Right forelimb (tissue), 1 donor: ENCODE data around the gene MGLL.

Source experiments
- DNase-seq: peaks from one replicate; pipeline ENCODE4 v3.0.0-alpha.2; 2018

Gene MGLL

DNA sequence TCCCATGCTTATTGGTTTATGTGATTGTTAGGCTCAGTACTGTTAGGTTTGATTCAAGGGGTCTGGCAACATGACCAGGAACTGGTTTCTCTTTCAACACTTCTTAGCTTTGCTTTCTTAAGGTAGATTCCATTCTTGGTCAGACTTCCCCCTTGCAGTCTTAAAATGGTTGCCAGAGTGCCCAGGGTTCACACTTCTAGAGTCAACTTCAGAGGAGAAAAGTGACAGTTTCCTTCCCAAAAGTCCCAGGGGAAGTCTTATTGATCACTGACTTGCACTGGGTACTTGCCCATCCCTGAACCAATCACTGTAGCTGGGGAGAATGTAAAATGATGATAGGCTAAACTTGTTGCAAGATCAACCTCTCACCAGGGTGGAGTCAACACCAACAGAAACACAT lies 14.1 kb downstream of the MGLL start:
- DNase-seq = no peak

DNA sequence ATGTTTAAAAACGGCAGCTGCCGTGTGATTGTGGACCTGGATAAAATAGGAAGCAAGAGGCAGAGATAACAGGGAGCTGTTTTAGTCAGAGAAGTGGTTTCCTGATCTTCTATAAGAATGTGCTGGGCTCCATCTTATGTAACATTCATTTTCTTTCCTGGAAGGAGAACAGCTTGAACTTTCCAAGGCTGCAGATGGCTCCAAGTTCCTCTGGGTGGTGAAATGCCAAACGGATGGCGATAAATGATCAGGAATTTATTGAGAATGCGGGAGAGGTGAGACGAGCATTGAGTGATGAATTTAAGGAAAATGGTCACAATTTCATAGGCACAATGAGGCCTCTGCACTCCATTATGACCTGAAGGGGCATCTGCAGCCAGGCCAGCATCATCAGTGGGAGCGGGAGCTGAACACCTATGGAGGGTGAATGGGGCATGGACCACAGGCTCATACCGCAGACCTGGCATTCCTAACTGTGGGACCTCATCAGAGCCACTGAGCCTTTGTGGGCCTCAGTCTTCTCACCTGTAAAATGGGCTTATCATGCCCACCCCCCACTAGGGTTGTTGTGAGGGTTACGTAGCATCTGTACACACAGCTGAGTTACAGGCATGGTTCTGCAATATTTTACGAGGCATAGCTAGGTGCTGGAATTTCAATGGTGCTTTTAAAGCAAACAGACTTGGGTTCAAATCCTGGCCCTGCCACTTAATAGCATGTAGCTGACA lies 17.1 kb downstream of the MGLL start:
- DNase-seq = peak; percentile 42

DNA sequence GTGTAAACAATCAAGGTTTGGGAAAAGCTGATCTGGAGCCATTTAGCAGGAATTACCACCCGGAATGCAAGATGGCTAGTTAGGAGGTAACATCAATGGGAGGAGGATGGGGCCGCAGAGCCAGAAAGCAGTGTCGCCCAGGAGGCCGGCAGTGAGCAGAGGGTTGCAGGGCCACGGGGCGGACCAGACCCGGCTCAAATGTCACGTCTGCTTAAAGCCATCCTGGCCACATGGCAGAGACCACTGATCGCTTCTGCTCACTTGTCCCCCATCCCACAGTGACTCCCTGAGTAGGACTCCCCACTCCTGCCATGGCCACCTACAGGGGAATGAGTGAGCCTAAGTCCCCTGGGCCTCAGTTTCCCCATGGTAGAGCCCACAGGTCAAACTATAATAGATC lies 18.2 kb downstream of the MGLL start:
- no peak for DNase-seq

DNA sequence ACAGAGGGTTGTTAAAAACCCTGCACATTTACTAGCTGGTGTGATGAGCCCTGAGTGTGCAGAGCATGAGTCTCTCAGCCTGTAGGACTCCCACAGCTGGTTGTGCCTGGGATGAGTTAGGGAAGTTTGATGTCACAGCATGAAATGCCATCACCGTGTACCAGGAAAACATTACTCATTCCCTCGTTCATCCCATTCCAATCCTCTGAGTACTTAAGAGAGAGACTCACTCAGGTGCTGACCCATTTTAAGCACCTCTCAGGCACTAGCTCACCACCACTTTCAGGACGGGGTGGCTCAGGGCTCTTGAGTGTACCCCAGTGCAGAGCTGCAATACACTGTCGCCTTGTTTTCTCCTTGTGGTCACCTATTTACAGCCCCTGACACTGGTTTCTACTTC lies 18.7 kb downstream of the MGLL start:
- no peak for DNase-seq

DNA sequence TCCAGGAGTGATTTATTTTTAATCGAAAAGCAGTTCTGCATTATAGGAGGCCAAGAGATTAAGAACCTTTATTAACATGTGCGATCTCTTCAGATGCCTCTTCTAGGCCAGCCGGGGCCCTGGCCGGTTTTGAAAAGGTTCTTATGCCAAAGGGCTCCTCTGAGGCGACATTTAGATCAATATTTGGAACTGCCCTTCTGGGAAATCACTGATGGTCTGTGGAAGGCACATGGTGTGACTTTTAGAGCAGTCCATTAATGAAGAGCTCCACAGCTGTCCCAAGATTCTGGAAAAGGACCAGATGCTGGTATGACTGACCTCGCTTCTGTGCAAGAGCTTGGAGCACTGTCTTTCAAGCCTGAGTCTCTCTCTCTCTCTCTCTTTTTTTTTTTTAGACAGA lies 19.7 kb downstream of the MGLL start:
- no peak for DNase-seq

DNA sequence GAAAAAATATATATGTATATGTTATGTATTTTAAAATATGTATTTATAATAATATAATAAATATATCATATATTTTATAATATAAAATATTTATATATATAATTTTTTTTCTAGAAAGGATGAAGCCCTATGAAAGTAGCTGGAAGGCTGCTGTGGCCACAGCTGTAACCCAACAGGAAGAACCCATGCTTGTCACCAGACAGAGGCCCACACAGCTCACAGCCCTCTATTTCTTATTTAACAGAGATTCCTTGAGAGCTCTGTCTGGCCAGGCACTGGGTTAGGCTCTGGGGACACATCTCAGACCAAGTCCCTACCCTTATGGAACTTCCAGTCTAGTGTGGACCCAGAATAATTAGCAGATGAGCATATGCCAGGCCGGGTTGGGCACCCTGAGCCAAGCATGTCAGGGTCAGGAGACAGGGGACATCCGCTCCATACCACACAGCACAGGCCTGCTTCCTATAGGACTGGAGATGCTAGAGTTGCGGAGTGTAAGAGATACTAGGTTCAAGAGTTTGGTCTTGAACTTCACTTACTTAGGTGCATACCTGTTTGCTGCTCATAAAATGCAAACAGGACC lies 20.5 kb downstream of the MGLL start:
- DNase-seq = no peak

DNA sequence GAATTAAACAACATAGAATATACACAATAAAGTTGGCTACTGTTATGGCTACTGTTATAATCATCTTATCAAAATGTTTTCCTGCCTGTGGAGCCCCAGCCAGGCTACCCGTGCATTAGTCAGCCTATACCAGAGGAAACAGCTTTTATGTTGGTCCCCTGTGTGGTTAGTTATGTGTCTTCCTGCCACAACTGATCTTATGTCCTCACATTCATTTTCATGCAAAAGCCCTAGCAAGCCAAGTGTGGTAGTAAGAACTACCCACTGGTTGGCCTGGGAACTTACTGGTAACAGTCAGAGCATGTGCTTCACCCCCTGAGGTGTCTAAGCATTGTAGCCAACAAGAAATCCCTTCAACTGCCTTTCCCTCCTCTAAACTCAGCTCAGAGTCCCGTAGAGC lies 21.8 kb downstream of the MGLL start:
- DNase-seq = no peak

DNA sequence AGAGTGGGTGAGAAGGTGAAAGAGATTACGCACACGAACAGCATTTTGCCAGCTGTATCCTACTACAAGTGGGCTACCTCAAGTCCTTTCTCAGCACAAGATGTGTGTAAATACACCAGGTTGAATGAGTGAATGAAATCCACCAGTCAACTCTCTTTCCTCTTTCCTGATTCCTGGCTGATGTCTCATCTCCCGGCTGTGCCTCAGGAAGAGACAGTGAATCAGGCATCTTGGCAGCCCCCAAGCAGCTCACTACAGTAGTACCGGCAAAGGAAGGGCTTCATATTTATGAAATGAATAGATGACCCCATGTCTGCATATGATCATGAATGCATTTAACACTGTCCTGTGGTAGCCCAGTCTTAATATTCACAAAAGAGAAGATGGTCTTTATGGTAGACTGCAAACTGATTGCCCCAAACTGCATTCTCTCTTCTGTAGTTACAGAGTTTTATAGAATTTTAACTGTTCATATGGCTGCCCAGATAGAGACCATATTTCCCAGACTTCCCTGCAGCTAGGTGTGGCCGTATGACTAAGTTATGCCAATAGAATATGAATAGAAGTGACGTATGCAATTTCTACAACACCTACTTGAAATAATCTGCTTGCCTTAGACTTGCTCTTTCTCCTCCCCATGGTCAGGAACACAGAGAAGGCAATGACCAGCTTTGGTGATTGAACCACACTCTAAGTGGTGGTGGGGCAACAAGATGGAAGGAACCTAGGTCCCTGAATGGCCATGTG lies 22.7 kb downstream of the MGLL start:
- no peak for DNase-seq

DNA sequence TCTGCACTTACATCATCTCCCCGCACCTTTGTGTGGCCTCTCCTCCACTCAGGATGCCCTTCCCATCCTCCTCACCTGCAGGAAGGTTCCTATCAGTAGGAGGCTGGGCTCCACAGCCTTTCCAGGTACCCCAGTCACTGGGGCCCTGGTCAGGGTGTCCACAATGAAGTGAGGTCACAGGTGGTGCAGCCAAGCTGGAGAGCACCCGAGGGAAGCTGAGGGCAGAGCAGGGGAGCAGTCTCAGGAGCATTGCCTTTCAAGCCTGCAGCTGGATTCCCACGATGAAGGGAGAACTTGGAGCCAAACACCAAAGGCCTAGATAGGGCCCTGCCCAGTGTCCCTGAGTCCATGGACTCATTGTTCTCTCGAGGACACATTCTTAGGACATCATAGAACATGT lies 23.6 kb downstream of the MGLL start:
- DNase-seq = no peak

DNA sequence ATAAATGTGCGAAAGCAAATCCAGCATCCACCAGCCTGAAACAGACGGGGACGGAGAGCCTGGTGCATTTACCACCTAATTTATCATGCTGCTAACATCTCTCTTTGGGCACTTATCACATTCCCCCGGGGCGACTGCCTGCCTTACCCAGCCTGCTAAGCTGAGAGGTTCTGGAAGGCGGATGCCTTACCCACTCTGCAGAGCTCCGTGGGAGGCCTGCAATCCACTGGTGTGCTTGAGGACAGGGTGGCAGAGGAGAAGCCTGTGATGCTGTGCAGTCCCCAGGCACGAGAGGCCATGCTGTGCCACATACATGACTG lies 25.5 kb downstream of the MGLL start:
- no peak for DNase-seq

DNA sequence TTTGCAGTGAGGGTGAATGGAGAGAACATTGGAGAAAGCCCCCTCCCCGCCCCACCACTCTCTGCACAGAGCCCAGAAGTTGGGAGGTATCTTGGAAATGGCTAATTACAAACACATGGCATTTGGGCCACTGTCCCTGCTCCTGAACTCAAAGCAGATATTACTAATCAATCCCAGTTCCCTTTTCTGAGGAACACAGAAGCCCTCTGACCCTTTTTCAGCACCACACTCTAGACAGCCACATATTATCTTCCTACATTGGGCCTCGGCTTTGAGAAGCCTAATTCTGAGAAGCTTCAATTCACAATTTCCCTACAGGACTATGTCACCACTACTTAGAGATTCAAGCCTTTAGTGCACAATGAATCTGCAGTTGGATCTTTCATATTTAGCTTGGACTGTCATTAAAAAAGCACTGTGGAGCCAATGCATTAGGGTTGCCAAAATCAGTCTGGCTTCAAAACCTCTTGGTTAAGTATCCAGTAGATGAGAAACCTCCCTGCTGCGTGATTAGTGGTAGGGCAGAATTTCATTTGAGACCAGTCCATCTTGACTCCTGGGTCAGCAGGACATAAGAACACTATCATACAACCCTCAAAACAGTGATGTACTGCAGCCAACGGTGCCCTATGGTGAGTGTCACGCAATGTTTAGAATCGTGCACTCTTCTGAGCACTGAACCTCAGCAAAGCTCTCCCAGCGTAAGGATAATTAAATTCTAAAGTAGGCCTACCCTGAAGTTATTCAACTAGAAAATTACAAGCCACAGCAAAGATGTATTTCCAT lies 26.1 kb downstream of the MGLL start:
- no peak for DNase-seq

DNA sequence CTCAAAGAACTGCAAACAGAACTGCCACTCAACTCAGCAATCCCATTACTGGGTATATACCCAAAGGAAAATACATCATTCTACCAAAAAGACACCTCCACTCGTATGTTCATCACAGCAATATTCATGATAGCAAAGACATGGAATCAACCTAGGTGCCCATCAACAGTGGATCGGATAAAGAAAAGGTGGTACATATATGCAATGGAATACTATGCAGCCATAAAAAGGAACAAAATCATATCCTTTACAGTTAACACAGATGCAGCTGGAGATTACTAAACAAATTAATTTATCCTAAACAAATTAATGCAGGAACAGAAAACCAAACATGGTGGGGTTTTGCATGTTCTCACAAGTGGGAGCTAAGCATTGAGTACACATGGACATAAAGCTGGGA lies 27.3 kb downstream of the MGLL start:
- no peak for DNase-seq

DNA sequence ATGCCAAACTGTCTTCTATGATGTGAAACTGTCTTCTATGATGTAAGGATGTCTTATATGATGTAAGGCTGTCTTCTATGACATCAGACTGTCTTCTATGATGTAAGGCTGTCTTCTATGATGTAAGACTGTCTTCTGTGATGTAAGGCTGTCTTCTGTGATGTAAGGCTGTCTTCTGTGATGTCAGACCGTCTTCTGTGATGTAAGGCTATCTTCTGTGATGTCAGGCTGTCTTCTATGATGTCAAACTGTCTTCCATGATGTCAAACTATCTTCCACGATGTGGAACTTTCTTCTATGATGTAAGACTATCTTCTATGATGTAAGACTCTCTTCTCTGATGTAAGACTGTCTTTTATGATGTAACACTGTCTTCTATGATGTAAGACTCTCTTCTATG lies 27.9 kb downstream of the MGLL start:
- DNase-seq = no peak

DNA sequence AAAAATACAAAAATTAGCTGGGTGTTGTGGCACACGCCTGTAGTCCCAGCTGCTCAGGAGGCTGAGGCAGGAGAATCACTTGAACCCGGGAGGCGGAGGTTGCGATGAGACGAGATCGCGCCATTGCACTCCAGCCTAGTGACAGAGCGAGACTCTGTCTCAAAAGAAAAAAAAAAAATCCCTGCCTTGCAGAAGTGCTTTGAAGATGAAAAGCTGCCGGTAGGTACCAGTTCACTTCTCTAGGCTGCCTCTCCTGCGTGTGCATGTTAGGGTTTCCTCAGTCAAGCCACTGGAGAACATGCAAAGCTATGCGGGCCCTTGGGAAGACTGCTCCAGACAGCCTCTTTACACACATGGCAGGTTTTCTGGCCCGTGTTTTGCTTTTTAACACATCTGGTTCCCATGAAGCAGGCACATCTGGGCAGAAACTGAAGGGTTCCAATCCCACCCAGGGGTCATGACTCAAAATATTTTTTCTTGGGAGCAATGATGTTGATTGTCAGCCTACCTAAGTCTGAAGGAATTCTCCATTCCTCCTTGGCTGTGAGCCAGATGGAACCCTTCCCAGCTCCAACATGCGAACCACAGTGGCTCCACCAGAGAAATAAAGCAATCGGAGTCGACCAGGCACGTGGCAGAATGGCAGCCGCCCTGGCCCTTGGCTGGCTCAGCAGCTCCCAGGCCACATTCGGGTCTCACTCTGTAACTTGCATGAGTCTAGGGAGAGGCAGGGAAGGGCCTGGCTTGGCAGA lies 29.6 kb downstream of the MGLL start:
- peak; percentile 78 for DNase-seq

DNA sequence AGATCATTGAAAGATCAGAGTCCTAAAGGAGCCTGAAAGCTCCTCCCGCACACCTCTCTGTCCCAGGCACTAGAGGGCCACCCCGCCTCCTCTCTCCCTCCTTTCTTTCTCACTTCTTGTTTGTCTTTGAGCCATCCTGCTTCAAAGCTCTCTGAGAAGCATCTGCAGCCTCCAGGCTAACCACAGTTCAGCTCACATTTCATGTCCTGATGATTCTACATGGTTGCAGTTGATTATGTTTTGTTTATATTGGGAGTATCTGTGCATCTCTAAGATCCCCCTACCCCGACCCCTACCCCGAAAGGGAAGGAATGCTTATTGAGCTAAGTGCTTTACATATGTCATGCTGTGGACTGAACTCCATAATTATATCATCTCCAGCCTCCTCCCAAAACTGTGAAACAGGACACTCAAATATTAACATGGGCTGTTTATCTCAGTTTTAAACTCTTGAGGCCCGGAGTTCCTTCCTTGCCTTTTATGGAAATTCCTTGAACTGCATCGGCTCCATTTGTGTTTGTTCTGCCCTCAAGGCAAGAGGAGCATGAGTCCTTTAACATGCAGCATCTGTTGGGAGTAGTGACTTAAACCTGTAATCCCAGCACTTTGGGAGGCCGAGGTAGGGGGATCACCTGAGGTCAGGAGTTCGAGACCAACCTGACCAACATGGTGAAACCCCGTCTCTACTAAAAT lies 30.9 kb downstream of the MGLL start:
- no peak for DNase-seq

DNA sequence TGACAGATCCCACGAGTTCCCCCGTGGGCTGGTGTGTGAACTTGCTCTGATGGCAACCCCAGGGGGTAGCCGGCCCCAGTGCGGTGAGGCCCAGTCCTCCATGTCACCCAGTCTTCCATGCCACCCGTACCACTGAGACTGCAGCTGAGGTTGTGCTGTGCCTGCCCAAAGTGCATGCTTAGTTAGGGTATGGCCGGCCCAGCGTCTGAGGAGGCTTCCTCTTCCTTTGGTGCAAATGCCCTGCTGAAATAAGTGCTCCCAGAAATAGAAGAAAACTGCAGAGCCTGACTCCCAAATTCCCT lies 31.5 kb downstream of the MGLL start:
- DNase-seq = no peak

DNA sequence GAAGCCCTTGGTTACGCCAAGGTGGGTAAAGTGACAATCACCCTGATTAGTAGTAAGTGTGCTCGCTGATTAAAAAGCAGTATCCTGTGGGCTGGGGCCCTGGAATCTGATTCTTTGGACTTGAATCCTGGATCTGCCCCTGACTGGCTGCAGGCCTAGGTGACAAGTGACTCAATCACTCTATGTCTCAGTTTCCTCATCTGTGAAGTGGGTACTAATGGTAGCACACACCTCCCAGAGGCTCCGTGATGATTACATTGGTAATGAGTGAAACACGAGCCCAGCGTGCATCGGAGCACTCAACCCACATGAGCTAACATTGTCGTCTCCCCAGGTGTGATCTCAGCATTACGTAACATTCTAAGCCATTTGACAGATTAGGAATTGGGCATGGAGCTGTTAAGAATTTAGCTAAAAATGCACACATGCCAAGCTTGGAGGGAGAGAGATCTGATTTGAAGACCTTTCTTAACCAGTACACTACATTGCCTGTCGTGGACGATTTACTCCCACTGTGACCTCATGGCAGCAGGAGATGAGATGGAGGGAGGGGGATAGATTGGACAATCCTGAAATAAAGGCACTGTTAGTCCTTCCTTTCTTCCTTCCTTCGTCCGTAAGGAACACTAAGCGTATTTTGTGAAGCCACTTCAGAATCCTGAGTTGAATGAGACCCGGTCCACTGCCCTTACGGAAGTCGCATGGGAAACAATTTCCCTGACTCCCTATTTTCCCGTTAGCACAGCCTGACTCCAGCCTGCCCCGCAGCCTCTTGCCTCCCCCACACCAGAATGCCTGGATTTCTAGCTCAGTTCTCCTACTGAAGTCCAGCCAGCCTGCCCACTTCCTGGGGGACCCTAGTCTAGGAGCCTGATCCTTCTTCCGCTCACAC lies 32.1 kb downstream of the MGLL start:
- DNase-seq = no peak

DNA sequence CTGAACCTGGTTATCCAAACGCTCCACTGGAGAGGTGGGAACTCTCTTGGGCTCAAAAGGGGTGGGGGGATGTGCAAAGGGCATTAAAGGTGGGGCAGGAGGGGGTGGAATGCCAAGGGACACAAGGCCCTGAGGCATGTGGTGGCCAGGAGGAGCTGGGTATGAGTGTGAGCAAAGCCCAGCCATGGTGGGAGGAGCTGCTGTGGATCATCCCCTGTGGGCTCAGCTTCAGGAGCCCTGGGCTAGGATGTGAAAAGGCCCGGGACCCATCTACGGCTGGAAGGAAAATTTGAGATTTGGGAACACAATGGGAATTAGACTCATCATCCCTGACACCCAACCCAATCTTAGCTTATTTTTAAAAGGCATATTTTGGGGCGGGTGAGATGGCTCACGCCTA lies 33.3 kb downstream of the MGLL start:
- no peak for DNase-seq

DNA sequence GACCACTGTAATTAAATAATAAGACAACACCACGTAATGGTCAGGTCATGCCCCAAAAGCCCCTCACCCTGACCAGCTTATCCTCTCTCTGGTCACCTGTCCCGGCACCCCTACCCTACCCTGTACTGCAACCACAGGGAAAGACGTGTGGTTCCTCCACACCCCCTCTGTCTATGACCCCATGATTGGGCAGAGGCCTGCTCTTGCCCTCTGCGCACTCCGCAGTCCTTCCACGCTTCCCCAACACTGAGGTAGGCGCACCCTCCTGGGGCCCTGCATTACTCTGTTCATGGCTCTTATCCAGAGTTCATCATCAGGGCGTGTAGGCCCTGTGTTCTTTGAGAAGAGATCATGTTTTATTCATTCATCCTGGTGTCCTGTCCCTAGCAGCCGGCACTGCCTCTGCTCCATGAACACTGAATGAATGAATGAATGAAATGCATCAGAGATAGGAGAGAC lies 33.8 kb downstream of the MGLL start:
- DNase-seq = no peak

DNA sequence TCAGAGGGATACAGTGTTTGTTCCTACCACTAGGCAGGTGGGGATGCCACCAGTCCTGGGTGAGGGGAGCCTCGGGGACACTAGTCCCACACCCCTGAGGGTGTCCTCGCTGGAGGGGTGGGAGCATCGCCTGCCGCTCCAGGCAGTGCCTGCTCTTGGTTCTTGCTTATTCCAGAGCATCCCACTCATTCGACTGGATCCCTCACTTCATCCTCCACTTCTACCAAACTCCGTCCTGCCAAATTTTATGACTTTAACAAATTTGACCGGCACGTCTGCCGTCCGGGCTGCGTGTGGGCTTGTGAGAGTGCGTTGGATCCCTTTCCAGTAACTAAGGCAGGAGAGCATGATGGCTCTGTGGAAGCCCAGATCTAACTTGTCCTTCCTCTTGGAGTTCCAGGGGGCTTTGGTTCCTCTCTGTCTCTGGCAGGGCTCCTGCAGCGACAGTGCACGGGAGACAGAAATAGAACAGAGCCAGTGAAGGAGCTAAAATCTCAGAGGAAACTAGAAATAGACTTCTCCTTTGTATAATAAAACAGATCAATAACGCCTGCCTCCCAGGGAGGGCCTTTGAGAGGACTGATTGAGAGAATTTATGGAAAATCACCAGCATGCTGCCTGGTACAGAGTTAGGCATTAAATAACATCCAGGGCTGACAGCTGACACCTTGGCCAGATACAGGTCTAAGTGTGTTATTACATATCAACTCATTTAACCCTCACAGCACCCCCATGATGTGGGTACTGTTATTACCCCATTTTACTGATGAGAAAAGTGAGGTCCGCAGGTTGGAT lies 34.5 kb downstream of the MGLL start:
- DNase-seq = no peak
